NCI-H1694 treated with DMSO at 0.1 percent for 48 hours (cell line): ENCODE data around the gene CAMKK2.
"Not testable (repeated sequence)": the region's sequence is repeated elsewhere in the genome, so short reads cannot be mapped to it uniquely, and the experiment has no call there.

Experiments used
- DNase-seq: peaks from one replicate; lab custom pipeline; 2025; lab: John Stamatoyannopoulos, UW

CAMKK2 gene

GRCh38 chr12:121296618-121297434, at the start of gene CAMKK2:
Gene CAMKK2 (minus strand): TSS chr12:121296709. CDS start chr12:121274526, 22,183 bp downstream.
- DNase-seq = peak; percentile 40

- no peak for DNase-seq
These were observed 48.8 kb upstream of the CAMKK2 start for GRCh38 chr12:121345151-121345815.

- DNase-seq = no peak
These were observed 48.0 kb upstream of the CAMKK2 start for GRCh38 chr12:121344506-121344905.

GRCh38 chr12:121337416-121337815, 40.9 kb upstream of the CAMKK2 start:
- DNase-seq = no peak

GRCh38 chr12:121334513-121335343, 38.2 kb upstream of the CAMKK2 start:
- peak; percentile 70 for DNase-seq

- DNase-seq = no peak
These were observed 37.2 kb upstream of the CAMKK2 start for GRCh38 chr12:121333747-121334146.

- no peak for DNase-seq
These were observed 34.7 kb upstream of the CAMKK2 start for GRCh38 chr12:121331248-121331647.

- no peak for DNase-seq
These were observed 34.2 kb upstream of the CAMKK2 start for GRCh38 chr12:121330692-121331091.

GRCh38 chr12:121330195-121330594, 33.7 kb upstream of the CAMKK2 start:
- no peak for DNase-seq

- DNase-seq = no peak
These were observed 32.1 kb upstream of the CAMKK2 start for GRCh38 chr12:121328620-121329019.

GRCh38 chr12:121326996-121327674, 30.6 kb upstream of the CAMKK2 start:
- peak; percentile 63 for DNase-seq

GRCh38 chr12:121325922-121326396, 29.4 kb upstream of the CAMKK2 start:
- DNase-seq = no peak

GRCh38 chr12:121323908-121324307, 27.4 kb upstream of the CAMKK2 start:
- DNase-seq = no peak

- DNase-seq = no peak
These were observed 21.6 kb upstream of the CAMKK2 start for GRCh38 chr12:121318121-121318520.

- no peak for DNase-seq
These were observed 17.9 kb upstream of the CAMKK2 start for GRCh38 chr12:121314431-121314830.

- not testable (repeated sequence) for DNase-seq
These were observed 13.7 kb upstream of the CAMKK2 start for GRCh38 chr12:121310231-121310630.

- not testable (repeated sequence) for DNase-seq
These were observed 10.9 kb upstream of the CAMKK2 start for GRCh38 chr12:121307397-121307796.

- DNase-seq = no peak
These were observed 7.8 kb upstream of the CAMKK2 start for GRCh38 chr12:121304306-121304705.

GRCh38 chr12:121301876-121302275, 5.4 kb upstream of the CAMKK2 start:
- DNase-seq = no peak

GRCh38 chr12:121300083-121300819, 3.7 kb upstream of the CAMKK2 start:
- DNase-seq = no peak

- DNase-seq = no peak
These were observed 3.2 kb upstream of the CAMKK2 start for GRCh38 chr12:121299662-121300061.
